ENCODE measurements around the gene ZFYVE9.

- no peak for TF ChIP-seq POLR2A (IDR thresholded peaks at IDR 0.05)
- TF ChIP-seq CTCF (IDR thresholded peaks at IDR 0.05), result no peak
- no peak for TF ChIP-seq EP300 (IDR thresholded peaks at IDR 0.05; ENCODE audit: low read depth)
These were observed 163.7 kb downstream of the ZFYVE9 start for GRCh38 chr1:52305417-52306226.

Data from transverse colon (tissue), 3 donors.